ENCODE measurements around the gene PSMA1. TPM values are rescaled to one million over a fixed set of nuclear protein-coding genes. Genes with fewer than 3 reads are reported as not detected.

Gene PSMA1
- polyA plus RNA-seq, 1 donor from 2014 or later = 322 TPM

GRCh38 chr11:14546672-14547071 lies 26.5 kb upstream of the PSMA1 start:
- Histone ChIP-seq H3K27me3 (ENCODE audit: insufficient read depth, low read depth, low read length) (no peaks in the 10 kb centered on the region), H3K4me3 (ENCODE audit: low read length) (no peak overlapping the region), H3K4me2 (ENCODE audit: low read length) (no peak overlapping the region), H2AFZ (ENCODE audit: low read depth, low read length) (no peak overlapping the region), H4K20me1 (ENCODE audit: insufficient read depth) (no peaks in the 10 kb centered on the region), H3K9me3 (ENCODE audit: low read length) (no peaks in the 10 kb centered on the region), H3K9ac (ENCODE audit: low read length) (no peak overlapping the region), H3K27ac (ENCODE audit: low read length) (no peak overlapping the region), H3K36me3 (ENCODE audit: insufficient read depth, low read length) (no peaks in the 10 kb centered on the region), H3K9me2 (ENCODE audit: insufficient read depth, low read length) (no peaks in the 10 kb centered on the region), H3F3A (ENCODE audit: insufficient read depth, low read length, poor library complexity, severe bottlenecking) (no peaks in the 10 kb centered on the region), H3K79me2 (replicated peaks; ENCODE audit: insufficient read depth, low read length) (no peaks in the 10 kb centered on the region)
- TF ChIP-seq POLR2AphosphoS5 (IDR thresholded peaks at IDR 0.05) (no peak), EZH2 (IDR thresholded peaks at IDR 0.05; ENCODE audit: borderline replicate concordance, insufficient read depth, low read length, poor library complexity, severe bottlenecking) (no peak), EP300 (conservative IDR thresholded peaks at IDR 0.05; ENCODE audit: poor library complexity, severe bottlenecking) (no peak), RAD21 (conservative IDR thresholded peaks at IDR 0.05) (no peak), REST (IDR thresholded peaks at IDR 0.05; ENCODE audit: borderline replicate concordance) (no peak), SMC3 (conservative IDR thresholded peaks at IDR 0.05; ENCODE audit: poor library complexity) (no peak), CTCF (IDR thresholded peaks at IDR 0.05; ENCODE audit: poor library complexity, severe bottlenecking) (no peak), MXI1 (conservative IDR thresholded peaks at IDR 0.05; ENCODE audit: poor library complexity, severe bottlenecking) (no peak), TAF1 (IDR thresholded peaks at IDR 0.05; ENCODE audit: low read depth) (no peak)

GRCh38 chr11:14544611-14545010 lies 24.4 kb upstream of the PSMA1 start:
- Histone ChIP-seq H3K36me3 (ENCODE audit: insufficient read depth, low read length) (no peaks in the 10 kb centered on the region), H3K9me3 (ENCODE audit: low read length) (no peaks in the 10 kb centered on the region), H4K20me1 (ENCODE audit: insufficient read depth) (no peaks in the 10 kb centered on the region), H3K27me3 (ENCODE audit: insufficient read depth, low read depth, low read length) (no peaks in the 10 kb centered on the region), H2AFZ (ENCODE audit: low read depth, low read length) (no peak overlapping the region), H3K4me3 (ENCODE audit: low read length) (no peak overlapping the region), H3K79me2 (replicated peaks; ENCODE audit: insufficient read depth, low read length) (no peaks in the 10 kb centered on the region), H3K9ac (ENCODE audit: low read length) (no peak overlapping the region), H3K27ac (ENCODE audit: low read length) (no peak overlapping the region), H3K4me2 (ENCODE audit: low read length) (no peak overlapping the region), H3K9me2 (ENCODE audit: insufficient read depth, low read length) (no peaks in the 10 kb centered on the region), H3F3A (ENCODE audit: insufficient read depth, low read length, poor library complexity, severe bottlenecking) (no peaks in the 10 kb centered on the region)
- TF ChIP-seq MXI1 (conservative IDR thresholded peaks at IDR 0.05; ENCODE audit: poor library complexity, severe bottlenecking) = no peak
- TF ChIP-seq EP300 (conservative IDR thresholded peaks at IDR 0.05; ENCODE audit: poor library complexity, severe bottlenecking) = no peak
- no peak for TF ChIP-seq CTCF (IDR thresholded peaks at IDR 0.05; ENCODE audit: poor library complexity, severe bottlenecking)
- no peak for TF ChIP-seq SMC3 (conservative IDR thresholded peaks at IDR 0.05; ENCODE audit: poor library complexity)
- no peak for TF ChIP-seq TAF1 (IDR thresholded peaks at IDR 0.05; ENCODE audit: low read depth)
- TF ChIP-seq POLR2AphosphoS5 (IDR thresholded peaks at IDR 0.05) = no peak
- no peak for TF ChIP-seq RAD21 (conservative IDR thresholded peaks at IDR 0.05)
- TF ChIP-seq EZH2 (IDR thresholded peaks at IDR 0.05; ENCODE audit: borderline replicate concordance, insufficient read depth, low read length, poor library complexity, severe bottlenecking) = no peak
- TF ChIP-seq REST (IDR thresholded peaks at IDR 0.05; ENCODE audit: borderline replicate concordance) = no peak

Data from neural cell (in vitro differentiated cells).